Vagina (tissue), 2 donors: ENCODE data around the gene IL12B. TPM values are rescaled to one million over a fixed set of nuclear protein-coding genes. Genes with fewer than 3 reads are reported as not detected.
A peak's percentile ranks its signal among the peaks of the same experiment; 100 is the strongest.

Experiments used
- DNase-seq, 2 donors: peaks; one replicate each; pipeline ENCODE4 v3.0.0-alpha.2; 2017; ENCODE audit errors: extremely low spot score in 2 of 2
- H3K27ac ChIP-seq: fragments of 200-600 bp; sonication (generic); one replicate; pipeline ENCODE4 v1.5.1; 2019
- H3K27me3 ChIP-seq: fragments of 200-600 bp; sonication (generic); one replicate; pipeline ENCODE4 v1.5.1; 2019
- H3K36me3 ChIP-seq, 2 donors: fragments of 200-600 bp; sonication (generic); one replicate each; pipeline ENCODE4 v1.5.1; 2017 to 2019
- H3K4me1 ChIP-seq: fragments of 200-600 bp; sonication (generic); one replicate; pipeline ENCODE4 v1.5.1; 2019
- H3K4me3 ChIP-seq, 2 donors: fragments of 200-600 bp; sonication (generic); 1 replicate in 1 of 2; 2 replicates in 1 of 2; pipeline ENCODE4 v1.5.1; 2016 to 2019
- H3K9me3 ChIP-seq: fragments of 200-600 bp; sonication (generic); one replicate; pipeline ENCODE4 v1.5.1; 2019
- CTCF ChIP-seq, 3 experiments: fragments of 450-650 bp in 2 of 3; fragments of 200-600 bp in 1 of 3; sonication (generic) in 1 of 3; IDR thresholded peaks; one replicate each; pipeline ENCODE4 v1.5.1; 2017 to 2019; ENCODE audit warnings: antibody characterized with exemption in 3 of 3, mild to moderate bottlenecking in 2 of 3, moderate library complexity in 2 of 3
- POLR2A ChIP-seq, 2 donors: fragments of 450-650 bp; IDR thresholded peaks; one replicate each; pipeline ENCODE4 v1.6.1; 2017; ENCODE audit warnings: antibody characterized with exemption in 2 of 2, mild to moderate bottlenecking in 2 of 2, moderate library complexity in 2 of 2
- POLR2AphosphoS5 ChIP-seq, 2 donors: sonication (generic); formaldehyde crosslinking; IDR thresholded peaks; one replicate each; pipeline ENCODE4 v1.9.0; 2017; ENCODE audit warnings: antibody characterized with exemption in 2 of 2, mild to moderate bottlenecking in 2 of 2, low read depth in 1 of 2; ENCODE audit not compliant: insufficient read depth in 1 of 2
- intact Hi-C: fragments of 100-400 bp; cut with DNase I; formaldehyde crosslinking; loops from one replicate; pipeline ENCODE4 v1.15.1; 2023
- total RNA-seq: library from RNA; depleted of rRNA; stranded (reverse); fragments of >200 nt; gene quantifications from one replicate; pipeline ENCODE4 v1.2.3, GENCODE V29; 2016

Gene IL12B
- total RNA-seq, 1 donor from 2014 or later: not detected

- Histone ChIP-seq H3K27me3 (no peaks in the 10 kb centered on the region), H3K4me3 (no peak overlapping the region), H3K9me3 (no peaks in the 10 kb centered on the region), H3K4me1 (no peaks in the 10 kb centered on the region), H3K27ac (no peak overlapping the region), H3K36me3 (no peaks in the 10 kb centered on the region)
- no peak for TF ChIP-seq POLR2A (IDR thresholded peaks at IDR 0.05)
- TF ChIP-seq CTCF (IDR thresholded peaks at IDR 0.05): no peak
- TF ChIP-seq POLR2AphosphoS5 (IDR thresholded peaks at IDR 0.05; ENCODE audit: insufficient read depth in 1 of 2, low read depth in 1 of 2): no peak
- intact Hi-C loops: no loop called here
- no peak for DNase-seq
Measured at GRCh38 chr5:159317849-159318248, 12.4 kb downstream of the IL12B start.

- Histone ChIP-seq H3K4me1 (no peaks in the 10 kb centered on the region), H3K27ac (no peak overlapping the region), H3K36me3 (no peaks in the 10 kb centered on the region), H3K27me3 (no peaks in the 10 kb centered on the region), H3K9me3 (no peaks in the 10 kb centered on the region), H3K4me3 (no peak overlapping the region)
- DNase-seq: no peak
- peak in 2 of 3 experiments; percentile 6 to 32 for TF ChIP-seq CTCF (IDR thresholded peaks at IDR 0.05)
- TF ChIP-seq POLR2A (IDR thresholded peaks at IDR 0.05): no peak
- no peak for TF ChIP-seq POLR2AphosphoS5 (IDR thresholded peaks at IDR 0.05; ENCODE audit: insufficient read depth in 1 of 2, low read depth in 1 of 2)
- intact Hi-C loops: no loop called here
Measured at GRCh38 chr5:159316519-159317383, 13.5 kb downstream of the IL12B start.

- Histone ChIP-seq H3K36me3 (no peaks in the 10 kb centered on the region), H3K4me1 (no peaks in the 10 kb centered on the region), H3K4me3 (no peak overlapping the region), H3K27ac (no peak overlapping the region), H3K27me3 (no peaks in the 10 kb centered on the region), H3K9me3 (no peaks in the 10 kb centered on the region)
- intact Hi-C loops: no loop called here
- TF ChIP-seq CTCF (IDR thresholded peaks at IDR 0.05) (no peak), POLR2A (IDR thresholded peaks at IDR 0.05) (no peak), POLR2AphosphoS5 (IDR thresholded peaks at IDR 0.05; ENCODE audit: insufficient read depth in 1 of 2, low read depth in 1 of 2) (no peak)
- no peak for DNase-seq
Measured at GRCh38 chr5:159313197-159313596, 17.1 kb downstream of the IL12B start.

- Histone ChIP-seq H3K4me1 (no peaks in the 10 kb centered on the region), H3K27me3 (no peaks in the 10 kb centered on the region), H3K36me3 (no peaks in the 10 kb centered on the region), H3K9me3 (no peaks in the 10 kb centered on the region), H3K27ac (no peak overlapping the region), H3K4me3 (no peak overlapping the region)
- DNase-seq: no peak
- intact Hi-C loops: no loop called here
- TF ChIP-seq POLR2AphosphoS5 (IDR thresholded peaks at IDR 0.05; ENCODE audit: insufficient read depth in 1 of 2, low read depth in 1 of 2) (no peak), CTCF (IDR thresholded peaks at IDR 0.05) (no peak), POLR2A (IDR thresholded peaks at IDR 0.05) (no peak)
Measured at GRCh38 chr5:159311063-159311462, 19.2 kb downstream of the IL12B start.

GRCh38 chr5:159310511-159310910 is 19.8 kb downstream of the IL12B start:
- H3K4me3 ChIP-seq: no peak overlapping the region
- H3K27me3 ChIP-seq: no peaks in the 10 kb centered on the region

More at GRCh38 chr5:159310511-159310910, 19.8 kb downstream of the IL12B start:
- TF ChIP-seq CTCF (IDR thresholded peaks at IDR 0.05) (no peak), POLR2AphosphoS5 (IDR thresholded peaks at IDR 0.05; ENCODE audit: insufficient read depth in 1 of 2, low read depth in 1 of 2) (no peak), POLR2A (IDR thresholded peaks at IDR 0.05) (no peak)
- Histone ChIP-seq H3K36me3 (no peaks in the 10 kb centered on the region), H3K4me1 (no peaks in the 10 kb centered on the region), H3K27ac (no peak overlapping the region), H3K9me3 (no peaks in the 10 kb centered on the region)
- DNase-seq: no peak
- intact Hi-C loops: no loop called here
